Pons (tissue), 1 donor: ENCODE measurements around the gene RINL.
"Not testable (repeated sequence)": the region's sequence is repeated elsewhere in the genome, so short reads cannot be mapped to it uniquely, and the experiment has no call there.

Experiments used
- DNase-seq: peaks from one replicate; pipeline ENCODE4 v3.0.0-alpha.2; 2016; ENCODE audit warnings: low spot score

The RINL gene

DNA sequence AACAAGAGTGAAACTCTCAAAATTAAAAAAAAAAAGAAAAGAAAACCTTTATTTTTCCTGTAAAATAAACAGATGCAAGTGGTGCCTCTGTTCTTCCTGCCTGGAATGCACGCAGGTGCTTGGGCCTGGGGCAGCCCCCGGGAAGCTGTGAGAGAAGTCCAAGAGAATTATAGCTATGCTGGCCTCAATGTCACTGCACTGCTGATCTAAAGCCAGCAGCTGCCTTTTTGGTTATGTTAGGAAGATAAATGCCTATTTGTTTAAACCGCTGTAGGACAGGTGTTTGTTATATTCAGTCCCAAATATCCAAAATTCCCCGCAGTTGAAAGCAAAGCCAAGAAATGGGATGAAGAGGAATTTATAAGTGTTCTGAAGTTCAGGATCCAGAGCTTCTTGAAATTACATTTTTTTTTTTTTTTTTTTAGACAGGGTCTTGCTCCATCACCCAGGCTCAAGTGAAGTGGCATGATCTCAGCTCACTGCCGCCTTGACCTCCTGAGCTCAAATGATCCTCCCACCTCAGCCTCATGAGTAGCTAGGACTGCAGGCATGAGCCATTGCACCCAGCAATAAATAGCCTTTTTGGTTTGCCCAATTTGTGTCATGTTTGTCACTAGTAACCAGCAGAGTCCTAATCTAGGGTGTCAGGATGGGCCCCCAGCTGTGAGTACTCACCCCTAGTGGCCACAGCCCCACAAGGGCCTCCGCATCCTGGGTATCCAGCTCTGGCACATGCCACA is 2.2 kb downstream of the RINL start:
- no peak for DNase-seq

DNA sequence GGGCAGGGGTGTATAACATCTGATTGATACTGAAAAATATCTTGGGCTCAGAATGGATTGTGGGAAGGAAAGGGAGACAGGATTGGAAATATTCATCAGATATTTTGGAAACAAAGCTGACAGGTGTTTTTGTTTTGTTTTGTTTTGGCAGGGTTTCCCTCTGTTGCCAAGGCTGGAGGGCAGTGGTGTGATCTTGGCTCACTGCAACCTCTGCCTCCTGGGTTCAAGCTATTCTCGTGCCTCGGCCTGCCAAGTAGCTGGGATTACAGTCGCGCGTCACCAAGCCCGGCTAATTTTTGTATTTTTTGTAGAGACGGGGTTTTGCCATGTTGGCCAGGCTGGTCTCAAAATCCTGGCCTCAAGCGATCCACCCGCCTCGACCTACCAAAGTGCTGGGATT is 4.7 kb downstream of the RINL start:
- not testable (repeated sequence) for DNase-seq

- no peak for DNase-seq
Measured at GRCh38 chr19:38870612-38871011, 7.5 kb downstream of the RINL start.

DNA sequence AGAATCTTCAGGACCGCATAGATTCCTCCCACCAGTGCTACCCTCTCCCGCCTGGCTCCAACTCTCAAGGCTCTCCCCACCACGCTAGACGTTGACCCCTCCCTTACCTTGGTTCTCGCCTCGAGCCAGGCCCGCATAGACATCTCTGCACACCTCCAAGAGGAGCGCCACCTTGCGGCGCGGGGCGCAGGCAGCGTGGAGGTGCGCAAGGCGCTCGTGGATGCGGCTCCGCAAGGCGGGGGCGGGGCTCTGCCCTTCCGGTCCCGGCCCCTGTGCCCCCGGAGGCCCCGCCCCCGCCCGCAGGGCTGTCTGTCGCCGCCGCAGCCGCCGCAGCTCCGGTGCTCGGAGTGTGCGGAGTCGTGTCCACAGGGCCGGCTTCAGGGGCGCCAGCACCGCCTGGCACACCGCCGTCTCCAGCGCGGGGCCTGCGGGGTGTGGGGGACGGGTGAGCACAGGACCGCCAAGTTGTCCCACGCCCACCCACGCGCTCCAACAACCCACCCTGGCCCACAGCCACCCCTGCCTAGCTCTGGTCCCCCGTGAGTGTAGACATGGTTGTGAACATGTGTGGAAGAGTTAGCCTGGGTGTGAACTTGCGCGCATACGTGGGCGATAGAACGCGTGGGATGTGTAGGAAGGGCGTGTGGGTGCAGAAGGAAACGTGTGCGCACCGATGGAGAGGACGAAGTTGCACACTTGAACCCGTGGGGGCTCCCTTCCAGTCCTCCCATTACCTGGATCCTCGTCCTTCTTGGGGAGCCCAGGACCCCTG is 8.1 kb downstream of the RINL start:
- DNase-seq, result peak; percentile 67

GRCh38 chr19:38869160-38869835 is 8.8 kb downstream of the RINL start:
- DNase-seq, result no peak

DNA sequence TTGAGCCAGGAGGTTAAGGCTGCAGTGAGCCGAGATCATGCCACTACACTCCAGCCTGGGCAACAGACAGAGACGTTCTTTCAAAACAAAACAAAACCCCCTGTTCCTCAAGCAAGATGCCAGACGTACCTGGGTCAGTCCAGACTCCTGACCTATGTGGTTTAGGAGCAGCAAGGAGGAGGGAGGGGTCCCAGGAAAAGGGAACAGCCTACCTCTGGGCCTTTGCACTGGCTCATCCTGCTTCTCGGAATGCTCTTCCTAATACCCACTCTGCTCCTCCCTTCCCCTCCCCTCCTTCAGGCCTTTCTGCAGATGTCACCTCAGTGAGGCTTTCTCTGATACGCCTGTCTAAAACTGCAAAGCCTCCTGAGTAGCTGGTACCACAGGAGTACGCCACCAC is 9.5 kb downstream of the RINL start:
- DNase-seq, result no peak

GRCh38 chr19:38867171-38867780 is 10.8 kb downstream of the RINL start:
- DNase-seq, result no peak

DNA sequence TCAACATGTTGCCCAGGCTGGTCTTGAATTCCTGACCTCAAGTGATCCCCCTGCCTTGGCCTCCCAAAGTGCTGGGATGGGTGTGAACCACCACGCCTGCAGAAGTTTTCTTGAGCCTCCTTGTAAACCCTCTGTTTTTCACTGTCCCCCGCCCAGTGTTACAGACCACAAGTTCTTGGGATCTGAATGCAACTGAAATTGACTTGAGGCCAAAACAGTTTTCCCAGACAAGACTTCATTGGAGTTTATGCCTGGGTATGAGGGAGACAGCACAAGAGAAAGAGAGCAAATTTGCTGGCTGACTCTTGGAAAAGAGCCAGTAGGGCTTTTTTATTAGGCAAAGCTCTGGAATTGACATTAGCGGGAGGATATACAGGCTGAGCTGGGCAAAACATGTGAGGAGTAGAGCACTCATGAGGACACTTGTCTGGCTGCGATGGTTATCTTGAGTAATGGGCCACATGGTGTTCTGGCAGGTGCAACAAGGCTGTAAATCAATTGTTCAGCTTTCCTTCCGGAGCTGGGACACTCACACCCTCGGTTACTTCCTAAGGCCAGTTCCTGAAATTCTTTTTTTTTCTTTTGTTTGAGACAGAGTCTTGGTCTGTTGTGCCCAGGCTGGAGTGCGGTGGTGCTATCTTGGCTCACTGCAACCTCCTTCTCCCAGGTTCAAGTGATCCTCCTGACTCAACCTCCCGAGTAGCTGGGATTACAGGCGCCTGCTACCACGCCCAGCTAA is 15.6 kb downstream of the RINL start:
- no peak for DNase-seq

DNA sequence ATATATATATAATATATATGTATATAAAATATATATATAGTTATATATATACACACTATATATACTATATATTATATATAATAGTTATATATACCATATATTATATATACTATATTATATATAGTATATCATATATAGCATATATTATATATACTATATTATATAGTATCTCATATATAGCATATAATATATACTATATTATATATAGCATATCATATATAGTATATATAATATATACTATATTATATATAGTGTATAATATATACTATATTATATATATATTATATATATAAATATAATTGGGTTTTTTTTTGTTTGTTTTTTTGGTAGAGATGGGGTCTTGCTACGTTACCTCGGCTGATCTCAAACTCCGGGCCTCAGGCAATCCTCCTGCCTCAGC is 16.7 kb downstream of the RINL start:
- no peak for DNase-seq

DNA sequence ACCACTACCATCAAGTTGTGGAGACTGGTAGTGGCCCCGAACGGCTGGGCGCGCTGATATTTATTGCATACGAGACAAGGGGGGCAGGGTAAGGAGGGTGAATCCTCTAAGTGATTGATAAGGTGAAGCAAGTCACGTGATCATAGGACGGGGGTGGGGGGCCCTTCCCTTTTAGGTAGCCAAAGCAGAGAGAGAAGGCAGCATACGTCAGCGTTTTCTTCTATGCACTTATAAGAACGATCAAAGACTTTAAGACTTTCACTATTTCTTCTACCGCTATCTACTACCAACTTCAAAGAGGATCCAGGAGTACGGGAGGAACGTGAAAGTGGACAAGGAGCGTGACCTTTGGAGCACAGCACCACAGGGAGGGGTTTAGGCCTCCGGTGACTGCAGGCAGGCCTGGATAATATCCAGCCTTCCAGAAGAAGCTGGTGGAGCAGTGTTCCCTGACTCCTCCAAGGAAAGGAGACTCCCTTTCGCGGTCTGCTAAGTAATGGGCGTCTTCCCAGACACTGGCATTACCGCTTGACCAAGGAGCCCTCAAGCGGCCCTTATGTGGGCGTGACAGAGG is 18.4 kb downstream of the RINL start:
- not testable (repeated sequence) for DNase-seq

GRCh38 chr19:38856813-38857212 is 21.3 kb downstream of the RINL start:
- DNase-seq, result no peak

- DNase-seq, result not testable (repeated sequence)
Measured at GRCh38 chr19:38855751-38856150, 22.3 kb downstream of the RINL start.

DNA sequence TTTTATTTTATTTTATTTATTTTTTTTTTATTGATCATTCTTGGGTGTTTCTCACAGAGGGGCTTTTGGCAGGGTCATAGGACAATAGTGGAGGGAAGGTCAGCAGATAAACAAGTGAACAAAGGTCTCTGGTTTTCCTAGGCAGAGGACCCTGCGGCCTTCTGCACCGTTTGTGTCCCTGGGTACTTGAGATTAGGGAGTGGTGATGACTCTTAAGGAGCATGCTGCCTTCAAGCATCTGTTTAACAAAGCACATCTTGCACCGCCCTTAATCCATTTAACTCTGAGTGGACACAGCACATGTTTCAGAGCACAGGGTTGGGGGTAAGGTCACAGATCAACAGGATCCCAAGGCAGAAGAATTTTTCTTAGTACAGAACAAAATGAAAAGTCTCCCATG is 23.1 kb downstream of the RINL start:
- not testable (repeated sequence) for DNase-seq

DNA sequence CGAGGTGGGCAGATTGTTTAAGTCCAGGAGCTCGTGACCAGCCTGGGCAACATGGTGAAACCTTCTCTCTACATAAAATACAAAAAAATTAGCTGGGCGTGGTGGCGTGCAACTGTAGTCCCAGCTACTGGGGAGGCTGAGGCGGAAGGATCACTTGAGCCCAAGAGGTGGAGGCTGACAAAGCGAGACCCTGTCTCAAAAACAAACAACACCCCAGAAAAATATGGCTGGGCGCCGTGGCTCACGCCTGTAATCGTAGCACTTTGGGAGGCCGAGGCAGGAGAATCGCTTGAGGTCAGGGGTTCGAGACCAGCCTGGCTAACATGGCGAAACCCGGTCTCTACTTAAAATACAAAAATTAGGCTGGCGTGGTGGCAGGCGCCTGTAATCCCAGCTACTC is 24.9 kb downstream of the RINL start:
- no peak for DNase-seq

DNA sequence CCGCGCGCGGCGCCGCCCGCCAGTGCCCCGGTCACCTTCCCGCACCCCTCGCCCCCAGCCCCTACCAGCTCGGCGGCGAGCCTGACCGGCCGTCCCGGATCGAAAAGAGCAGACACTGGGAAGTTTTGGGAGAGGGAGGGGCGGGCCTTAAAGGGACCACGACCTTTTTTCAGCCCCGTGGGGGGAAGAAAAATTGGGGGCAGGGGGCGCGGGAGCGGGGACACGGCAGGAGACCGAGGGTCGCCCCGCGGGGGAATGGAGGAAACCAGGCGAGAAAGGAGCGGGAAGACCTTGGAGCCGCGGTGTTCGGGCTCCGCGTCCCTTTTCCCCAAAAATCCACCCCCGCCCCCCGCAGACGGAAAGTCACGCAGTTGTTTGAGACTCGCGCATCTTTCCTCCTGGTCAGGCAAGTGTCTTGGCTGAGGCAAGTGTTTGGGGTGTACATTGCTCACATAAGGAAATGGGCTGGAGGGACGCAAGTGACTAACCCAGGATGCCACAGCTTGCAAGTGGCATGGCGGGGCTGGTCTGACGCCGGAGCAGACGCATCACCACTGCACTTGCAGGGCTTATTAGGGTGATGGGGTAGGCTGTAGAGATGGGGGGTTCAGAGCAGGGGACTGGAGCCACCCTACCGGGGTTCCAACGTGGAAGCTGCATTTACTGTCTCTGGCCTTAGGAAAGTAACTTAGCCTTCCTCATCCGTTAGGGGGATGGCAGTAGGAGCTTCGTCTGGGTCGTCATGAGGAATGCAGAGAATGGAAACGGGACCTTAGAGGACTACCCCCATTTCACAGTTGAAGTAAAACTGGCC is 25.6 kb downstream of the RINL start:
- peak; percentile 34 for DNase-seq

- DNase-seq, result peak; percentile 88
Measured at GRCh38 chr19:38851622-38852230, 26.3 kb downstream of the RINL start.

- no peak for DNase-seq
Measured at GRCh38 chr19:38850976-38851621, 27.0 kb downstream of the RINL start.

DNA sequence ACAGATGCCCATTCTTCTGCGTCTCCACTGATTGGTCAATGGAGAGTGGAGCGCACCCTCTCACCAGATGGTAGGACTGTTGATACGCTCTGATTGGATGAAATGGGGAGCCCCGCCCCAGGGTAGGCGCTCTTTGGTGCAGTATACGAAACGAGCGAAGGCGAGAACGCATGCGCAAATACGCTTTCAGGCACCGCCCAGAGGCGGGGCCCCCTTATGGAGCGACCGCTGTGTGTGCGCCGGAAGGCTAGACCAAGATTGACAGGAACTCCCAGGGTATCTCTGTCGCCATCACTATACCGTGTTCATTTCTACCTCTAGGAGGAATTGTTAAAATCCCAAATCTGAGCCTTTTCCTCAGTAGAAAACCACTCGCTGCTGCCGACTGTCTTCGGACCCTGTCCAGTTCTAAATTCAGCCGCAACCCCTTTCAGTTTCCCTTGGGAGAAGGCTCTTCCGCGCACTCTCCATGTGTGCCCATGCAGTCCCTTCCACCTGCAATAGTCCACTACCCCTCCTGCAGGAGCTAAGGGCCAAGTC is 27.6 kb downstream of the RINL start:
- DNase-seq, result no peak

DNA sequence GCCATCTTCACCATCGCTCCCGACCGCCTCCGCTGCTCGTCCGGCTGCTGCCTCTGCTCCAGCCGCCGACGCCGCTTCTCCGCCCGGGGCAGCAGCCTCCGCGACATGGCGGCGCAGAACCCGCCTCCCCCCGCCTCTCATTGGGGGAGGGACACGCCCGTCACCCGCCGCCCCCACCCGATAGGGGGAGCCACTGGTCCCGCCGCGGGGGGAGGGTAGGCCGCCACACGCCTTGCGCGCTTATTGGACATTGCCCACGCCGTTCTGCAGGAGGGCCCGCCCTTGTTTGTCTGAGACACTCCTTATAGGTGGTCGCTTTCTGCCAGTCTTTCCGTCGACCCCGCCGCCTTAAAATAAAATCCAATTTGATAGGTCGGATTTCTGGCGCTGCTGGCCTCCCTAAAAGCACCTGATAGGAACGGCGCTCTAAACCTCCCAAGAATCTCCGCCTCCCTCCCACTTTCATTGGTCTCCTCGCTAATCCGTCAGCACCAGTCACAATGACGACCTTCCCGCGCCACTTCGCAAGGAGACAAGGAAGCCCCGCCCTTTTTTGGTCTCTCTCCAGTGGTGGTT is 28.1 kb downstream of the RINL start, which contains the start of gene HNRNPL:
HNRNPL (minus strand) TSS at position 127 of the 576 bp plus-strand sequence; CDS start at position 107, 20 bp downstream.
- peak; percentile 100 for DNase-seq
